A549 (cell line): ENCODE data around the gene GSTA1. TPM values are rescaled to one million over a fixed set of nuclear protein-coding genes. Genes with fewer than 3 reads are reported as not detected.

ENCODE experiments used
- ATAC-seq, 2 experiments: fragments of 200-7000 bp in 1 of 2; fragments of >200 bp in 1 of 2; cut with Nextera tagmentation in 1 of 2; cut with Tn5 transposase in 1 of 2; 3 replicates each; pipeline versions ENCODE4 v1.8.0 to v1.9.1; 2018 to 2020; ENCODE audit warnings: mild to moderate bottlenecking in 1 of 2, moderate library complexity in 1 of 2
- CTCF ChIA-PET: fragments of 300-600 bp; sonication (Branson Sonifier 250); formaldehyde crosslinking; extraction: SDS; loops from one replicate; lab custom pipeline; 2021; ENCODE audit warnings: antibody characterized with exemption, inconsistent platforms; lab: Yijun Ruan, JAX
- POLR2A ChIA-PET: fragments of 350-600 bp; formaldehyde crosslinking; extraction: SDS; loops from one replicate; lab custom pipeline; 2021; ENCODE audit warnings: antibody characterized with exemption, inconsistent platforms; lab: Yijun Ruan, JAX
- DNase-seq, 2 experiments: peaks; one replicate each; pipeline versions ENCODE4 v3.0.0 to v3.0.0-alpha.2; 2011 to 2016; ENCODE audit warnings: low read depth in 1 of 2, low spot score in 1 of 2
- FAIRE-seq: peaks from 2 replicates; lab custom pipeline; 2011; peaks lifted over from hg19 to GRCh38; lab: Jason Lieb, UNC
- H3K27ac ChIP-seq, 2 experiments: fragments of >200 bp; sonication (Bioruptor Twin); formaldehyde crosslinking; 3 replicates each; pipeline ENCODE4 v1.5.1; 2016 to 2017
- H3K4me1 ChIP-seq: fragments of >200 bp; sonication (Bioruptor Twin); formaldehyde crosslinking; 3 replicates; pipeline ENCODE4 v1.6.1; 2016
- H3K4me2 ChIP-seq: fragments of >200 bp; sonication (Bioruptor Twin); formaldehyde crosslinking; 3 replicates; pipeline ENCODE4 v1.6.1; 2016
- H3K4me3 ChIP-seq: fragments of >200 bp; sonication (Bioruptor Twin); formaldehyde crosslinking; 3 replicates; pipeline ENCODE4 v1.5.1; 2016
- H3K9me3 ChIP-seq: fragments of >200 bp; sonication (Bioruptor Twin); formaldehyde crosslinking; 3 replicates; pipeline ENCODE4 v1.6.1; 2016
- CEBPB ChIP-seq, 2 experiments: fragments of >200 bp in 1 of 2; sonication (Bioruptor Twin) in 1 of 2; formaldehyde crosslinking in 1 of 2; IDR thresholded peaks; 2 replicates each; pipeline ENCODE4 v1.6.1; 2012 to 2016
- ESRRA ChIP-seq: fragments of 150-350 bp; IDR thresholded peaks from 2 replicates; pipeline ENCODE4 v1.6.1; 2014; ENCODE audit warnings: mild to moderate bottlenecking, low read length, borderline replicate concordance
- FOSB ChIP-seq: fragments of 250-450 bp; sonication (Bioruptor Pico); IDR thresholded peaks from 2 replicates; pipeline ENCODE4 v1.5.0; 2020; ENCODE audit warnings: mild to moderate bottlenecking, moderate library complexity
- FOXS1 ChIP-seq: fragments of 250-450 bp; sonication (Bioruptor Pico); IDR thresholded peaks from 2 replicates; pipeline ENCODE4 v1.5.0; 2020; ENCODE audit warnings: mild to moderate bottlenecking, moderate library complexity
- GATA3 ChIP-seq: IDR thresholded peaks from 2 replicates; pipeline ENCODE4 v1.6.1; 2012; ENCODE audit warnings: borderline replicate concordance
- HDAC2 ChIP-seq: fragments of 200-600 bp; sonication (generic); IDR thresholded peaks from 2 replicates; pipeline ENCODE4 v1.6.1; 2016
- HEYL ChIP-seq: fragments of 250-450 bp; sonication (Bioruptor Pico); IDR thresholded peaks from 2 replicates; pipeline ENCODE4 v1.8.0; 2021; ENCODE audit warnings: mild to moderate bottlenecking, moderate library complexity
- KDM5A ChIP-seq: fragments of 200-600 bp; sonication (generic); IDR thresholded peaks from 2 replicates; pipeline ENCODE4 v1.6.1; 2016; ENCODE audit warnings: antibody characterized with exemption, mild to moderate bottlenecking
- MAFK ChIP-seq: fragments of 450-650 bp; IDR thresholded peaks from 2 replicates; pipeline ENCODE4 v1.6.1; 2014; ENCODE audit not compliant: partially characterized antibody
- MAZ ChIP-seq: fragments of 150-350 bp; IDR thresholded peaks from 2 replicates; pipeline ENCODE4 v1.6.1; 2014; ENCODE audit warnings: antibody characterized with exemption, low read depth, low read length, borderline replicate concordance
- NPAS2 ChIP-seq: fragments of 250-450 bp; sonication (Bioruptor Pico); IDR thresholded peaks from 2 replicates; pipeline ENCODE4 v1.8.0; 2022; ENCODE audit warnings: mild to moderate bottlenecking, moderate library complexity, borderline replicate concordance
- POLR2A ChIP-seq: IDR thresholded peaks from 2 replicates; pipeline ENCODE4 v1.6.1; 2012; ENCODE audit warnings: mild to moderate bottlenecking, low read length
- POLR2AphosphoS2 ChIP-seq: conservative IDR thresholded peaks from 2 replicates; pipeline ENCODE4 v1.6.1; 2012; ENCODE audit warnings: low read length, improper control_type of control experiment, inconsistent platforms
- RARB ChIP-seq: fragments of 250-450 bp; sonication (Bioruptor Pico); IDR thresholded peaks from 2 replicates; pipeline ENCODE4 v1.8.0; 2021; ENCODE audit warnings: mild to moderate bottlenecking, moderate library complexity
- RCOR1 ChIP-seq: fragments of 150-350 bp; IDR thresholded peaks from 2 replicates; pipeline ENCODE4 v1.6.1; 2014; ENCODE audit warnings: antibody characterized with exemption, low read length, low read depth
- RFX5 ChIP-seq: fragments of 450-650 bp; IDR thresholded peaks from 2 replicates; pipeline ENCODE4 v1.7.1; 2014; ENCODE audit warnings: antibody characterized with exemption, mild to moderate bottlenecking, moderate library complexity
- TFCP2L1 ChIP-seq: fragments of 250-450 bp; sonication (Bioruptor Pico); IDR thresholded peaks from 2 replicates; pipeline ENCODE4 v1.5.0; 2021; ENCODE audit warnings: mild to moderate bottlenecking
- ZC3H11A ChIP-seq: fragments of 450-650 bp; IDR thresholded peaks from 2 replicates; pipeline ENCODE4 v1.6.1; 2014; ENCODE audit warnings: antibody characterized with exemption, mild to moderate bottlenecking
- ZNF302 ChIP-seq: fragments of 250-450 bp; sonication (Bioruptor Pico); IDR thresholded peaks from 2 replicates; pipeline ENCODE4 v1.9.0; 2021; ENCODE audit warnings: inconsistent platforms, mild to moderate bottlenecking, moderate library complexity
- WGBS: methylation state at CpG from one replicate; pipeline ENCODE4 v1.1.6; 2017; ENCODE audit errors: missing lambda C conversion rate; 5-methylcytosine and 5-hydroxymethylcytosine counted together
- polyA plus RNA-seq, 4 experiments: library from polyadenylated mRNA; depleted of rRNA in 3 of 4; stranded (reverse); fragments of >200 nt; fragmentation: RNase III in 1 of 4; extraction: RNeasy Plus Mini Kit Qiagen cat#74134 plus additional on column Dnase treatment in 1 of 4; gene quantifications; 2 replicates in 3 of 4; 3 replicates in 1 of 4; pipeline ENCODE4 v1.2.3, GENCODE V29; 2011 to 2017
- TF ChIP-seq, protein P1 (sequence below): IDR thresholded peaks from 2 replicates; pipeline ENCODE4 v1.6.1; 2012
- TF ChIP-seq, protein P2 (sequence below): fragments of >200 bp; sonication (Bioruptor Twin); formaldehyde crosslinking; IDR thresholded peaks from 2 replicates; pipeline ENCODE4 v1.6.1; 2016
- TF ChIP-seq, protein P3 (sequence below): fragments of 200-600 bp; sonication (generic); IDR thresholded peaks from 2 replicates; pipeline ENCODE4 v1.6.1; 2016; ENCODE audit warnings: antibody characterized with exemption, mild to moderate bottlenecking, moderate library complexity
- TF ChIP-seq, protein P4 (sequence below): fragments of 250-450 bp; sonication (Bioruptor Pico); IDR thresholded peaks from 2 replicates; pipeline ENCODE4 v1.5.0; 2020; ENCODE audit warnings: low read depth, mild to moderate bottlenecking, moderate library complexity
- TF ChIP-seq, protein P5 (sequence below): IDR thresholded peaks from 2 replicates; pipeline ENCODE4 v1.6.1; 2012; ENCODE audit warnings: low read depth, borderline replicate concordance
- TF ChIP-seq, protein P6 (sequence below): IDR thresholded peaks from 2 replicates; pipeline ENCODE4 v1.6.1; 2012

Gene GSTA1
- polyA plus RNA-seq, 2 of the 4 experiments (the other 2 are of a cell fraction) = 0.93 TPM; not detected in 1

DNA sequence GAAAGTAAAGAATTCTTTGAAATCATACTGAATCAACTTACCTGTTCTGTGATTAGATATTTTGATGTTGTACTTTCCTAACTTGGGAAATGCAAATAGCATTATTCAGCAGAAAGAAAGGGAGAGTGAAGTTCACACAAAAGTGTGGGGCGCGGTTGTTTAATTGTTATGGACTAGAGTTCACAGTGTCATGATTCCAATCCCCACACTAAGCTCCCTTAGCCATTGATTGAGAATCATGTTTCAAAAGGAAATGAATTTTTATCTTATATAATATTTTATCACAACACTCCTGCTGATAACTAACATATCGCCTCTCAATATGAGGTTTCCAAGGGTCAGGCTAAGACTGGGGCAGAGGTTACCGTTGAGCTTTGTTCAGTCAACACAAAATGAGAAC, 40.0 kb upstream of the GSTA1 start:
- ChIA-PET POLR2A (no interaction called here), CTCF (interaction anchor here (0.5 to 1.3 kb wide), 3 partner anchors 9 to 1297 kb away, joined by 3 to 5 read pairs (median 4); no protein-coding TSS in a partner anchor)
- FAIRE-seq = no peak

DNA sequence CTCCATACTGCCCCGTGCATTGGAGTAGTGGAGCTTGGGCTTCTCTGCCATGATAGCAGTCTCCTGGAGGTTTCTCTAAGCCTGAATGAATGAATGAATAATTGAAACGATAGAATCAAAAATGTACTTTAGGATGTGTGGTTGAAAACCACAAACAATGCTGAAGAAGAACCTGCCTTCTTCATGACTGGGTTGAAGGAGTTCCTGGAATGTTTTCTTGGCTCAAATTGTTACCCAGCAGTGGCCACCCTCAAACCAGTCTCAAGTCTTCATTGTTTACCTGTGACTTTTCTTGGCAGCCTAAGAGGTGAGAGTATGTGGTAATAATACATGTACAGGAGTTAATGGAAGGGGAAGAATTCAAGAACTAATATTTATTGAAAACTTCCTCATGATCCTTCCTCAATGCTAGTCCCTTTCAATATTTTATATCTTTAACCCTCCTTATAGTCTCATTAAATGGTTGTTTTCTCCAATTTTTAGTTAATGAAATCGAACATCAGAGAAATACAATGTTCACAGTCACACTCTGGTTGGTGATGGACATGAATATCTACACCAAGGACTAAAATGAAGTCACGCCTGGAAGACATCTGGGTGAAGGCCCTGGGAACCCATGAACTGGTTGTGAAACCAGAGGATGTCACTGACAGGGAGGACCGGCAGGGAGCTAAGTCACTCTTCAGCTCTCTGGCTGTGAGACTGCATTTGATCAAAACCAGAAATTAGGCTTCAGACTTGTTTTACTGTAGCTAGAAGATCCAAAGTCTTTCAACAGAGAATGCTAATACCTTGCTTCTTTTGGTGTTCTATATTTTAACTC, 37.4 kb upstream of the GSTA1 start, which contains the start of gene GSTA5:
Gene GSTA5, minus strand, starts transcription at position 51 of the 823 bp plus-strand sequence.
- ATAC-seq (no peak), DNase-seq (no peak), FAIRE-seq (no peak)
- CTCF ChIA-PET = no interaction called here
- H3K4me1 ChIP-seq = no peaks in the 10 kb centered on the region
- no peak within 1 kb of the TSS for H3K27ac ChIP-seq
- H3K4me3 ChIP-seq = no peak within 1 kb of the TSS
- 44% methylated on average over 5 of the region's 5 CpGs for WGBS
- no peak for TF ChIP-seq ZNF302
- TF ChIP-seq TFCP2L1 (CRISPR knock-in tag) = no peak
- TF ChIP-seq, protein P1, sequence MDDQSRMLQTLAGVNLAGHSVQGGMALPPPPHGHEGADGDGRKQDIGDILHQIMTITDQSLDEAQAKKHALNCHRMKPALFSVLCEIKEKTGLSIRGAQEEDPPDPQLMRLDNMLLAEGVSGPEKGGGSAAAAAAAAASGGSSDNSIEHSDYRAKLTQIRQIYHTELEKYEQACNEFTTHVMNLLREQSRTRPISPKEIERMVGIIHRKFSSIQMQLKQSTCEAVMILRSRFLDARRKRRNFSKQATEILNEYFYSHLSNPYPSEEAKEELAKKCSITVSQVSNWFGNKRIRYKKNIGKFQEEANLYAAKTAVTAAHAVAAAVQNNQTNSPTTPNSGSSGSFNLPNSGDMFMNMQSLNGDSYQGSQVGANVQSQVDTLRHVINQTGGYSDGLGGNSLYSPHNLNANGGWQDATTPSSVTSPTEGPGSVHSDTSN = no peak
- TF ChIP-seq POLR2A = no peak
- TF ChIP-seq RARB = no peak
- TF ChIP-seq, protein P2, sequence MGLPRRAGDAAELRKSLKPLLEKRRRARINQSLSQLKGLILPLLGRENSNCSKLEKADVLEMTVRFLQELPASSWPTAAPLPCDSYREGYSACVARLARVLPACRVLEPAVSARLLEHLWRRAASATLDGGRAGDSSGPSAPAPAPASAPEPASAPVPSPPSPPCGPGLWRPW = no peak
- no peak for TF ChIP-seq HDAC2
- TF ChIP-seq MAZ = no peak
- TF ChIP-seq, protein P3, sequence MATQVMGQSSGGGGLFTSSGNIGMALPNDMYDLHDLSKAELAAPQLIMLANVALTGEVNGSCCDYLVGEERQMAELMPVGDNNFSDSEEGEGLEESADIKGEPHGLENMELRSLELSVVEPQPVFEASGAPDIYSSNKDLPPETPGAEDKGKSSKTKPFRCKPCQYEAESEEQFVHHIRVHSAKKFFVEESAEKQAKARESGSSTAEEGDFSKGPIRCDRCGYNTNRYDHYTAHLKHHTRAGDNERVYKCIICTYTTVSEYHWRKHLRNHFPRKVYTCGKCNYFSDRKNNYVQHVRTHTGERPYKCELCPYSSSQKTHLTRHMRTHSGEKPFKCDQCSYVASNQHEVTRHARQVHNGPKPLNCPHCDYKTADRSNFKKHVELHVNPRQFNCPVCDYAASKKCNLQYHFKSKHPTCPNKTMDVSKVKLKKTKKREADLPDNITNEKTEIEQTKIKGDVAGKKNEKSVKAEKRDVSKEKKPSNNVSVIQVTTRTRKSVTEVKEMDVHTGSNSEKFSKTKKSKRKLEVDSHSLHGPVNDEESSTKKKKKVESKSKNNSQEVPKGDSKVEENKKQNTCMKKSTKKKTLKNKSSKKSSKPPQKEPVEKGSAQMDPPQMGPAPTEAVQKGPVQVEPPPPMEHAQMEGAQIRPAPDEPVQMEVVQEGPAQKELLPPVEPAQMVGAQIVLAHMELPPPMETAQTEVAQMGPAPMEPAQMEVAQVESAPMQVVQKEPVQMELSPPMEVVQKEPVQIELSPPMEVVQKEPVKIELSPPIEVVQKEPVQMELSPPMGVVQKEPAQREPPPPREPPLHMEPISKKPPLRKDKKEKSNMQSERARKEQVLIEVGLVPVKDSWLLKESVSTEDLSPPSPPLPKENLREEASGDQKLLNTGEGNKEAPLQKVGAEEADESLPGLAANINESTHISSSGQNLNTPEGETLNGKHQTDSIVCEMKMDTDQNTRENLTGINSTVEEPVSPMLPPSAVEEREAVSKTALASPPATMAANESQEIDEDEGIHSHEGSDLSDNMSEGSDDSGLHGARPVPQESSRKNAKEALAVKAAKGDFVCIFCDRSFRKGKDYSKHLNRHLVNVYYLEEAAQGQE = no peak
- POLR2A ChIA-PET = no interaction called here
- no peaks in the 10 kb centered on the region for H3K9me3 ChIP-seq
- no peak within 1 kb of the TSS; the same call in 2 of the 3 replicates for H3K4me2 ChIP-seq

More for the DNA sequence above, 40.0 kb upstream of the GSTA1 start:
- 88% methylated on average over 4 of the region's 4 CpGs for WGBS
- Histone ChIP-seq H3K4me1 (no peaks in the 10 kb centered on the region), H3K27ac (no peak overlapping the region), H3K4me3 (no peak overlapping the region), H3K4me2 (no peak overlapping the region), H3K9me3 (no peaks in the 10 kb centered on the region)
- no peak for DNase-seq
- ATAC-seq = no peak
- no peak for TF ChIP-seq FOXS1
- TF ChIP-seq, protein P1 = no peak
- TF ChIP-seq ZC3H11A = no peak
- TF ChIP-seq, protein P4, sequence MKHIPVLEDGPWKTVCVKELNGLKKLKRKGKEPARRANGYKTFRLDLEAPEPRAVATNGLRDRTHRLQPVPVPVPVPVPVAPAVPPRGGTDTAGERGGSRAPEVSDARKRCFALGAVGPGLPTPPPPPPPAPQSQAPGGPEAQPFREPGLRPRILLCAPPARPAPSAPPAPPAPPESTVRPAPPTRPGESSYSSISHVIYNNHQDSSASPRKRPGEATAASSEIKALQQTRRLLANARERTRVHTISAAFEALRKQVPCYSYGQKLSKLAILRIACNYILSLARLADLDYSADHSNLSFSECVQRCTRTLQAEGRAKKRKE = no peak
- TF ChIP-seq RCOR1 = no peak
- TF ChIP-seq, protein P5, sequence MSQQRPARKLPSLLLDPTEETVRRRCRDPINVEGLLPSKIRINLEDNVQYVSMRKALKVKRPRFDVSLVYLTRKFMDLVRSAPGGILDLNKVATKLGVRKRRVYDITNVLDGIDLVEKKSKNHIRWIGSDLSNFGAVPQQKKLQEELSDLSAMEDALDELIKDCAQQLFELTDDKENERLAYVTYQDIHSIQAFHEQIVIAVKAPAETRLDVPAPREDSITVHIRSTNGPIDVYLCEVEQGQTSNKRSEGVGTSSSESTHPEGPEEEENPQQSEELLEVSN = no peak
- TF ChIP-seq KDM5A = no peak
- TF ChIP-seq CEBPB (IDR thresholded peaks at IDR 0.05) = no peak
- TF ChIP-seq ESRRA = no peak
- TF ChIP-seq, protein P6, sequence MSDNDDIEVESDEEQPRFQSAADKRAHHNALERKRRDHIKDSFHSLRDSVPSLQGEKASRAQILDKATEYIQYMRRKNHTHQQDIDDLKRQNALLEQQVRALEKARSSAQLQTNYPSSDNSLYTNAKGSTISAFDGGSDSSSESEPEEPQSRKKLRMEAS = no peak
- no peak for TF ChIP-seq HEYL (CRISPR knock-in tag)
- no peak for TF ChIP-seq NPAS2 (CRISPR knock-in tag)
- no peak for TF ChIP-seq GATA3
- no peak for TF ChIP-seq POLR2AphosphoS2
- TF ChIP-seq FOSB (CRISPR knock-in tag) = no peak
- no peak for TF ChIP-seq RFX5
- TF ChIP-seq MAFK = no peak
